Body of pancreas (tissue), 4 donors: ENCODE data around the gene PDE4D.

ENCODE experiments used
- POLR2A ChIP-seq, 3 donors: fragments of 450-650 bp; IDR thresholded peaks; one replicate each; pipeline ENCODE4 v1.6.1; 2016; ENCODE audit warnings: antibody characterized with exemption in 3 of 3, mild to moderate bottlenecking in 2 of 3
- TF ChIP-seq, protein P1 (sequence below), 7 experiments: fragments of 450-650 bp in 4 of 7; fragments of 200-600 bp in 3 of 7; sonication (generic) in 3 of 7; IDR thresholded peaks; one replicate each; pipeline ENCODE4 v1.5.1; 2016 to 2019; ENCODE audit warnings: antibody characterized with exemption in 7 of 7

DNA sequence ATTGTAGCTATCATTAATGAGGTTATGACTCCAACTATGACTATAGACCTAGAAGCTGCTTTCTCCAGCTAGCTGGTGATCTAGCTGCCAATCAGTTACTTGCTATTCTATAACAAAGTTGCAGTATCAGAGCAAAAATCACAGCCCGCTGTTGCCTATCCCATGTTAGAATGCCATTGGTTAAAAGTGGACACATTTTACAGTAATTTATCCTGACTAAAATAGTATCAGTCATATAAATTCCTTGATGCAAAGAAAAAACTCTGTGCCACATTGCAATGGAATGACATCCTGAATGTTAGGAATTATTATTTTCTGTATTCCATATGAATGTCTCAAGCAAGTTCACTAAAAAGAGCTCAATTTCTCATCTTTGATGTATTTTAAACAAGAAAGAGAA lies 626.5 kb downstream of the PDE4D start:
- TF ChIP-seq, protein P1, sequence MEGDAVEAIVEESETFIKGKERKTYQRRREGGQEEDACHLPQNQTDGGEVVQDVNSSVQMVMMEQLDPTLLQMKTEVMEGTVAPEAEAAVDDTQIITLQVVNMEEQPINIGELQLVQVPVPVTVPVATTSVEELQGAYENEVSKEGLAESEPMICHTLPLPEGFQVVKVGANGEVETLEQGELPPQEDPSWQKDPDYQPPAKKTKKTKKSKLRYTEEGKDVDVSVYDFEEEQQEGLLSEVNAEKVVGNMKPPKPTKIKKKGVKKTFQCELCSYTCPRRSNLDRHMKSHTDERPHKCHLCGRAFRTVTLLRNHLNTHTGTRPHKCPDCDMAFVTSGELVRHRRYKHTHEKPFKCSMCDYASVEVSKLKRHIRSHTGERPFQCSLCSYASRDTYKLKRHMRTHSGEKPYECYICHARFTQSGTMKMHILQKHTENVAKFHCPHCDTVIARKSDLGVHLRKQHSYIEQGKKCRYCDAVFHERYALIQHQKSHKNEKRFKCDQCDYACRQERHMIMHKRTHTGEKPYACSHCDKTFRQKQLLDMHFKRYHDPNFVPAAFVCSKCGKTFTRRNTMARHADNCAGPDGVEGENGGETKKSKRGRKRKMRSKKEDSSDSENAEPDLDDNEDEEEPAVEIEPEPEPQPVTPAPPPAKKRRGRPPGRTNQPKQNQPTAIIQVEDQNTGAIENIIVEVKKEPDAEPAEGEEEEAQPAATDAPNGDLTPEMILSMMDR (IDR thresholded peaks at IDR 0.05) = no peak
- no peak for TF ChIP-seq POLR2A (IDR thresholded peaks at IDR 0.05)
